Activated T-cell treated with anti-CD3 and anti-CD28 coated beads, Interleukin-2, amount 50 U/mL, for 4 hours (primary cell): ENCODE data around the gene IL15. TPM values are rescaled to one million over a fixed set of nuclear protein-coding genes. Genes with fewer than 3 reads are reported as not detected.

Source experiments
- ATAC-seq, 2 donors: fragments of 200-7000 bp; cut with Tn5 transposase; one replicate each; pipeline ENCODE4 v1.10.0; 2021
- DNase-seq: peaks from one replicate; pipeline ENCODE4 v3.0.0-alpha.2; 2020
- H3K27me3 Mint-ChIP-seq: one replicate; pipeline ENCODE4 v1.8.0; 2021; ENCODE audit warnings: low read depth, mixed read lengths
- H3K36me3 Mint-ChIP-seq: one replicate; pipeline ENCODE4 v1.8.0; 2022; ENCODE audit warnings: mixed read lengths; ENCODE audit not compliant: insufficient read depth
- H3K4me1 Mint-ChIP-seq: one replicate; pipeline ENCODE4 v1.8.0; 2021; ENCODE audit warnings: low read depth, mixed read lengths
- H3K4me3 Mint-ChIP-seq: one replicate; pipeline ENCODE4 v1.8.0; 2021; ENCODE audit warnings: mild to moderate bottlenecking, moderate library complexity, mixed read lengths
- H3K9me3 Mint-ChIP-seq: one replicate; pipeline ENCODE4 v1.8.0; 2021; ENCODE audit warnings: mixed read lengths
- total RNA-seq, 3 donors: library from RNA; stranded (reverse); gene quantifications; one replicate each; pipeline ENCODE4 v1.2.1, GENCODE V29; 2021

IL15 gene
- total RNA-seq, 3 donors from 2014 or later: 0.38 to 0.79 (median 0.47) TPM

DNA sequence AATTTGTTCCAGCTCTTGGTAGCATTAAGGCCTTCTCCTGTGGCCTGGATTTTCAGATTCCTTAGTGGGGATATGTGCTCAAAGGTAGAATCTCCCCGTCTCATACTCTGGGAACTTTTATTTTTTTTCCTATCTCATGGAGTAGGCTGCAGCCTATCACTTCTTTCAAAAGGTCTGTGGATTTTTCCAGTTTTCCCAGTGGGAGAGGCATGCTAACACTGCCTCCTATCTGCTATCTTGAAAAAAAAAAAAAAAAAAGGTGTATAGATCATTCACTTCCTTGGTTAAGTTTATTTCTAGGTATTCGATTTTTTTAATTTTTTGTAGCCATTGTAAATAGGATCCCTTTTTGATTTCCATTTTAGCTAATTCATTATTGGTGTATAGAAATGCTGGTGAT is 67.1 kb downstream of the IL15 start:
- H3K4me1 Mint-ChIP-seq: peaks cover 26% of the 10 kb centered on the region
- no peak for DNase-seq
- H3K4me3 Mint-ChIP-seq: no peak overlapping the region
- H3K9me3 Mint-ChIP-seq: peaks cover 12% of the 10 kb centered on the region
- H3K27me3 Mint-ChIP-seq: no peaks in the 10 kb centered on the region
- ATAC-seq: no peak
- peaks cover 6% of the 10 kb centered on the region for H3K36me3 Mint-ChIP-seq

DNA sequence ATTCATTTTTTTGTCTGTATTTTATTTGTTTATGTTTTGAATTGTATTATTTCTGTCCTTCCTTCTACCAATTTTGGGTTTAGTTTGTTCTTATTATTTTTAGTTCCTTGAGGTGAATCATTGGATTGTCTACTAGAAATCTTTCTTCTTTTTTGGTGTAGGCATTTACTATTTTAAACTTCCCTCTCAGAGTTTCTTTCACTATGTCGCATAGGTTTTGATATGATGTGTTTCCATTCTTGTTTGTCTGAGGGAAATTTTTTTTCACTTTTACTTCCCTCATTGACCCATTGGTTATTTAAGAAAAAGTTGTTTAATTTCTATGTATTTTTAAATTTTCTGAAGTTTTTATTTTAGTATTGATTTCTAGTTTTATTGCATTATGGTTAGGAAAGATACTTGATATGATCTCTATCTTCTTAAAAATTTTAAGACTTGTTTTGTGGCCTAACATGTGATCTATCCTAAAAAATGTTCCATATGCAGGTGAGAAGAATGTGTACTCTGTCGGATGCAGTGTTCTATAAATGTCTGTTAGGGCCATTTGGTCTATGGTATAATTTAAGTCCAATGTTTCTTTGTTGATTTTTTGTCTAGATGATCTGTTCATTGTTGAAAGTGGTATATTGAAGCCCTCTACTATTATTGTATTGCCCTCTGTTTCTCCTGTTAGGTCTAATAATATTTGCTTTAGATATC is 68.8 kb downstream of the IL15 start:
- H3K9me3 Mint-ChIP-seq: peaks cover 12% of the 10 kb centered on the region
- DNase-seq: no peak
- peaks cover 19% of the 10 kb centered on the region for H3K4me1 Mint-ChIP-seq
- H3K36me3 Mint-ChIP-seq: peaks cover 6% of the 10 kb centered on the region
- ATAC-seq: no peak
- no peaks in the 10 kb centered on the region for H3K27me3 Mint-ChIP-seq
- no peak overlapping the region for H3K4me3 Mint-ChIP-seq

DNA sequence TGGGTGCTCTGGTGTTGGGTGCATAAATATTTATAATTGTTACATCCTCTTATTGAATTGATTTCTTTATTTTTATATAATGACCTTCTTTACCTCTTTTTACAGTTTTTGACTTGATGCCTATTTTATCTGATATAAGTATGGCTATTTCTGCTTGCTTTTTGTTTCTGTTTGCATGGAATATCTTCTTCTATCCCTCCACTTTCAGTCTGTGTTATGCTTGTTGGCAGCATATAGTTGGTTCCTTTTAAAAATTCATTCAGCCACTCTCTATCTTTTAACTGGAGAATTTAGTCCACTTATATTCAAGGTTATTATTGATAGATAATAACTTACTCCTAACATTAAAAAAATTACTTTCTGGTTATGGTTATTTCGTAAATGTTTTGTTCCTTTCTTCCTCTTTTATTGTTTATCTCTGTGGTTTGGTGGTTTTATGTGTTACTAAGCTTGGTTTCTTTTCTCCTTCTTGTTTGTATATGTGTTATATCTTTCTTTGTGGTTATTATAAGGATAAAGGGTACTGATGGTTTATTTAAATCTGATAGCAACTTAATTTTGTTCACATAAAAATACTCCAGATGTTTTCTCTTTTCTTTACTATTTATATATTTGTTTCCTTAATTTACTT is 69.5 kb downstream of the IL15 start:
- Mint-ChIP-seq H3K4me1 (peaks cover 19% of the 10 kb centered on the region), H3K4me3 (no peak overlapping the region), H3K36me3 (peaks cover 6% of the 10 kb centered on the region), H3K9me3 (peaks cover 12% of the 10 kb centered on the region), H3K27me3 (no peaks in the 10 kb centered on the region)
- ATAC-seq: no peak
- DNase-seq: no peak

DNA sequence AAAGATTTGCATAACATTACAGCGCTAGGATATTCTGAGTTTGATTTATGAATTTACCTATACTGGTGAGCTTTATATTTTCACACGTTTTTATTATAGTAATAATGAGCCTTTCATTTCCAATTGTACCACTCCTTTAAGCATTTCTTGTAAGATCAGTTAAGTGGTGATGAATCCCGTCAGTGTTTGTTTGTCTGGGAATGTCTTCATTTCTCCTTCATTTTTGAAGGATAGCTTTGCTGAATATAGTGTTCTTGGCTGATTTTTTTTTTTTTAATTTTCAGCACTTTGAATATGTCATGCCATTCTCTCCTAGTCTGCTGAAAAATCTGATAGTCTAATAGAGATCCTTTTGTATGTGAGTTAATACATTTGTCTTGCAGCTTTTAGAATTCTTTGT is 70.1 kb downstream of the IL15 start:
- ATAC-seq (no peak), DNase-seq (no peak)
- H3K9me3 Mint-ChIP-seq: peaks cover 12% of the 10 kb centered on the region
- H3K27me3 Mint-ChIP-seq: no peaks in the 10 kb centered on the region
- H3K4me1 Mint-ChIP-seq: peaks cover 19% of the 10 kb centered on the region
- peaks cover 6% of the 10 kb centered on the region for H3K36me3 Mint-ChIP-seq
- no peak overlapping the region for H3K4me3 Mint-ChIP-seq

DNA sequence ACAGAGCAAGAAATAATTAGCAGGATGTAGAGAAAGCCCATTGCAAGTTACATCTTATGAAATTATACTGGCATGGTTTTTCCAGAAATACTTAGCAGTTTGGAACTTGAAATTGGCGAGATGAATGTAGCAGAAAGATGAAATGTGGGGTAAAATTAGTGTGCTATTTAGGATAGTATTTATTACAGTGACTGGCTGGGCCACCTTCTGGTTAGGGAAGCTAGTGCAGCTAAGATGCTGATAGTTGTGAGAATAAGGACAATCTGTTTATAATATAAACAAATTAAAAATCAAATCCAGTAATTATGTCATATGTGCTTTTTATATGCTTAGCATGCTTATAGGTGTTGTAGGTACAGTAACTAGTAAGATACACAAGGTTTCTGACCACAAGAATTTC is 74.8 kb downstream of the IL15 start:
- Mint-ChIP-seq H3K4me3 (no peak overlapping the region), H3K27me3 (no peaks in the 10 kb centered on the region), H3K9me3 (peaks cover 12% of the 10 kb centered on the region), H3K36me3 (peaks cover 4% of the 10 kb centered on the region), H3K4me1 (peaks cover 4% of the 10 kb centered on the region)
- ATAC-seq: no peak
- DNase-seq: no peak

DNA sequence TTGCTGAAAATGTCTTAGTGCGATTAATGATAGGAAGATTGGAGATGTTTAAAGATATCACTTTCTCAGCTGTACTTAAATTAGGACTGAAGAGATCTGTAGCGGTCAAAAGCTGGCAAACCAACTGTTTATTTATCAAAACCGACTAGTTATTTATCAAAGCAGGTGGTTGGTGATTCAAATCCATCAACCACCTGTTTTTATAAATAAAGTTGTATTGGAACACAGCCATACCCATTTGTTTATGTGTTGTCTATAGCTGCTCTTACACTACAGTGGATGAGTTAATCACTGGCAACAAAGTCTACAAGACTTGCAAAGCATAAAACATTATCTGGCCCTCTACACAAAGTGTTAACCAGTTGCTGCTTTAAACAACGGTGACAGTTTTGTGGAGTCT is 76.8 kb downstream of the IL15 start:
- peaks cover 10% of the 10 kb centered on the region for H3K36me3 Mint-ChIP-seq
- no peaks in the 10 kb centered on the region for H3K27me3 Mint-ChIP-seq
- H3K4me3 Mint-ChIP-seq: no peak overlapping the region
- H3K4me1 Mint-ChIP-seq: no peaks in the 10 kb centered on the region
- H3K9me3 Mint-ChIP-seq: peaks cover 8% of the 10 kb centered on the region
- no peak for ATAC-seq
- DNase-seq: no peak

DNA sequence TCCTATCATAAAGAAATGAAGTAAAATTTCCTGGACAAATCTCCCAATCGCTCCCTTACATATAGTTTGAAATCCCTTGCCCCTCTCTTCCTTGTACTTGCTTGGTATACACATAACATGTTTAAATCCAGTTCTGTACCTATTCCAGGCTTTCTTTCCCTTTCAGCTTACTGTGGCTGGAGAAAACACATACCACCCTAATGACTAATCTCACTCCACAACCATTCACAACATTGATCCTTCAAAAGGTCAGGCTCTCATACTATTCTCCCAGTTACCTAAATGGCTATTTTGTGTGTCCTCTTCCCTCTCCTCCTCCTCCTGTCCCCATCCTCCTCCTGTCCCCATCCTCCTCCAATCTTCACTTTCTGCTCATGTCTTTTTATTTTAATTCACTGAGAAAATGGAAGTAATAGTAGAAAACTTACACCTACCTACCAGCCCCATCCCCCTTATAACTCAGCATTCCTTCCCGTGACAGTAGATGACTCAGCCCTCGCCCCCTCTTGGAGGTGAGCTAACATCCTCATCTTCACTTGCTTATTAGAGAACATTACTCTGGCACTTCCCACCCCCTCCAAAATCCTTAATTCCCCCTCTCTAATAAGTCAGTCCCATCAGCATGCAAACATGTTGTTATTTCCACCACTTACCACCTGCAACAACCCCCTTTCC is 77.5 kb downstream of the IL15 start:
- Mint-ChIP-seq H3K36me3 (peaks cover 10% of the 10 kb centered on the region), H3K4me1 (no peaks in the 10 kb centered on the region), H3K4me3 (no peak overlapping the region), H3K9me3 (peaks cover 8% of the 10 kb centered on the region), H3K27me3 (no peaks in the 10 kb centered on the region)
- DNase-seq (no peak), ATAC-seq (no peak)

DNA sequence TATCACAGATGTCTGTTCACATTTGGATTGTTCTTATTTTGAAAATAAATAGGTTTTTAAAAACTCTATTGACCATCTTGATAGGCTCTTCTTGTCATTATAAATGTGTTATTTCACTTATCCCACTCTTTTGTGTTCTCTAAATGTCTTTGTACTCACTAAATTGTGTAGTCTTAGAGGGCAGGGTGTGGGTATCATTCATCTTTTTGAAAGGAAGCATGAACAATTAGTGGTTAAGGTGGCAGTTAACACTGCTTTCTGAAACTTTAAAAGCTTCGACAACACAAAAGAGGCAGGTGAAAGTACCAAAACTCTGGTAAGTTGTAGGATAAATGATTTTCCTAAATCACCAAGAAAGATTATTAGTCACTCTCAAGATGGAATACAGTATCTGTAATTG is 83.2 kb downstream of the IL15 start:
- H3K4me1 Mint-ChIP-seq: no peaks in the 10 kb centered on the region
- peaks cover 8% of the 10 kb centered on the region for H3K9me3 Mint-ChIP-seq
- peaks cover 22% of the 10 kb centered on the region for H3K36me3 Mint-ChIP-seq
- ATAC-seq: no peak
- no peak overlapping the region for H3K4me3 Mint-ChIP-seq
- no peak for DNase-seq
- H3K27me3 Mint-ChIP-seq: no peaks in the 10 kb centered on the region

DNA sequence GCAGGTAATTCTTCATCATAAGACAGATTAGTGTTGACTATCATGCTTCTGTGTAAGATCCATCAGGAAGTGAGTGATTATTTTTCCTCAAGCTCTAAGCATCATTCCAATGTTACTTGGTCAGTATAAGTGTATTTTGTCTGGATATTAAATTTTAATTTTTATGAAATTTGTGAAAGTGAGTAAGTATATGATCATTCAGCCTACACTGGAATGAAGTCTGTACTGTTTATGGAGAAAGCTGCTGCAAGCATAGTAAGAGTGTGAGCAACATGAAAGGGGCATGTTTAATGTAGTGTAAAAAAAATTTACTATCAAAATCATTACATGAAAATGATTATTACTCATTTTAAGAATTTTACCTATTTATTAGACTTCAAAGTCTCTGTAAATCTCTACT is 84.8 kb downstream of the IL15 start:
- Mint-ChIP-seq H3K4me1 (no peaks in the 10 kb centered on the region), H3K9me3 (peaks cover 8% of the 10 kb centered on the region), H3K4me3 (no peak overlapping the region), H3K27me3 (no peaks in the 10 kb centered on the region), H3K36me3 (peaks cover 20% of the 10 kb centered on the region)
- ATAC-seq (no peak), DNase-seq (no peak)

DNA sequence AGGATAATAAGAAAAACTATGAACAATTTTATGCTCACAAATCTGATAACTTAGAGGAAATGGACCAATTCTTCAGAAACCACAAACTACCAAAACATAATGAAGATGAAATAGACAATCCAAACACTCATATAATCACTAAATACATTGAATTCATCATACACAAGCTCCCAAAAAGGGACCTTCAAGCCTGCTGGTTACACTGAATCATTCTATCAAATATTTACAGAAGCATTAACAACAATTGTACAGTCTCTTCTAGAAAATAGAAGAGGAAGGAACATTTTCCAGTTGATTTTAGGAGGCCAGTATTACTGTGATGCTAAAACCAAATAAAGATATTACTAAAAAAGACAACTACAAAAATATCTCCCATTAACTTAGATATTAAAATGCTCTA is 88.3 kb downstream of the IL15 start:
- Mint-ChIP-seq H3K9me3 (no peaks in the 10 kb centered on the region), H3K4me1 (no peaks in the 10 kb centered on the region), H3K4me3 (no peak overlapping the region), H3K27me3 (no peaks in the 10 kb centered on the region), H3K36me3 (peaks cover 13% of the 10 kb centered on the region)
- ATAC-seq (no peak), DNase-seq (no peak)

DNA sequence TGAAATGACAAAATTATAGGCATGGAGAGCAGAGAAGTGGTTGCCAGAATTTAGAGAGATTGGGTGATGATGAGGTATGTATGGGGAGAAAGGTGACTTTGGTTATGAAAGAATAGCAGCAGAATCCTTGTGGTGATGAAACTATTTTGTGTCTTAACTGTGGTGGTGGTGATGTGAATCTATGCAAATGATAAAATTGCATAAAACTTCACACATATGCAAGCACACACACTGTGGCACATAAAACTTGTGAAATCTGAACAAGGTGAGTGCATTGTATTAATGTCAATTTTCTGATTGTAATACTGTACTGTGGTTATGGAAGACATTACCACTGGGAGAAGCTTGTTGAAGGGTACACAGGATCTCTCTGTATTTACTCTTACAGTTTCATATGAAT is 91.0 kb downstream of the IL15 start:
- no peaks in the 10 kb centered on the region for H3K4me1 Mint-ChIP-seq
- no peaks in the 10 kb centered on the region for H3K27me3 Mint-ChIP-seq
- no peak overlapping the region for H3K4me3 Mint-ChIP-seq
- DNase-seq: no peak
- peaks cover 17% of the 10 kb centered on the region for H3K36me3 Mint-ChIP-seq
- ATAC-seq: no peak
- no peaks in the 10 kb centered on the region for H3K9me3 Mint-ChIP-seq

DNA sequence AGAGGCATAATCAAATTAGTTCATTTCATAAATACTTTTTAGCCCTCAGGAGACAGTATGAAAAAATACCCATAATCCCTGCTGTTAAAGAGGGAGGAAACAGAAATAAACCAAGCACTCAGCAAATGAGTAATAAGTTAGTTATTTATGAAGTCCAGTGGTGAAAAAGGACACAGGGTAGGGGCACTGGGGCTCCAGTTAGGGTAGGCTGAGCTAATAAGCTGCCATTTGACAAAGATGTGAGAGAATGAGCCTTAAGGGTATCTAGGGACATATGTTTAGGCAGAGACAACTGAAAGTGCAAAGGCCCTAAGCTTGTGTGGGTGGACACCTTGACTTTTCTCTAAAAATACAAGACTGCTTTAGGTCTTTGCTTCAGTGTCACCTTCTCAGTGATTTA is 94.4 kb downstream of the IL15 start:
- Mint-ChIP-seq H3K36me3 (peaks cover 16% of the 10 kb centered on the region), H3K4me1 (no peaks in the 10 kb centered on the region)

DNA sequence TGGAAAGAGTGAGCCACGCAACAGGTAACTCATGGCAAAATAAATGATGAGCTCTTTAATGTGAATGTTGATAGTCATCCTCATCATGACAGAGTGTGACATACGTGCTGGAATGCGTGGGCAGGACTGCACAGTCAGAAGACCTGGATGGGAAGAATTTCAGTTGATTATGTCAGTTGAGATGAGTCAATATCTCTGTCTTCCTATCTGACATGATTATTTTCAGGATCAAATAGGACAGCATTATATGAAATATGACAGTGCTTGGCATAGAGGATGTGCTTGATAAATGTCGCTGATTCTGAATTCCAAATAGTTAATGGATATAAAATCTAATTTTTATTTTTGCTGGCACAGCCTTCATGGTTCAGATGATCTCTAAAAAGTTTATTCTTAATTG is 95.1 kb downstream of the IL15 start:
- Mint-ChIP-seq H3K36me3 (peaks cover 16% of the 10 kb centered on the region), H3K4me3 (no peak overlapping the region), H3K9me3 (no peaks in the 10 kb centered on the region), H3K4me1 (no peaks in the 10 kb centered on the region), H3K27me3 (no peaks in the 10 kb centered on the region)
- no peak for ATAC-seq
- no peak for DNase-seq

More for the DNA sequence above, 94.4 kb downstream of the IL15 start:
- H3K9me3 Mint-ChIP-seq: no peaks in the 10 kb centered on the region
- no peak overlapping the region for H3K4me3 Mint-ChIP-seq
- ATAC-seq (no peak), DNase-seq (no peak)
- no peaks in the 10 kb centered on the region for H3K27me3 Mint-ChIP-seq

DNA sequence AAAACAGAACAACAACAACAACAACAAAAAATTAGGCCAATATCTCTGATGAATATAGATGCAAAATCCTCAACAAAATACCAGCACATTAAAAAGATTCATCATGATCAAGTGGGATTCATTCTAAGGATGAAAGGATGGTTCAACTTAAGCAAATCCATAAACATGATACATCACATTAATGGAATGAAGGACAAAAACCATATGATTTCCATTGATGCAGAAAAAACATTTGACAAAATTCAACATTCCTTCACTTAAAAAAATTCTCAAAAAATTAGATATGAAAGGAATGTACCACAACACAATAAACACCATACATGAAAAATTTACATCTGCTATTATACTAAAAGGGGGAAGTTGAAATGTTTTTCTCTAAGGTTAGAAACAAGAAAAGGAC is 103.3 kb downstream of the IL15 start:
- no peak for ATAC-seq
- DNase-seq: no peak
- Mint-ChIP-seq H3K36me3 (no peaks in the 10 kb centered on the region), H3K27me3 (peaks cover 2% of the 10 kb centered on the region), H3K4me1 (no peaks in the 10 kb centered on the region), H3K4me3 (no peak overlapping the region), H3K9me3 (peaks cover 36% of the 10 kb centered on the region)

DNA sequence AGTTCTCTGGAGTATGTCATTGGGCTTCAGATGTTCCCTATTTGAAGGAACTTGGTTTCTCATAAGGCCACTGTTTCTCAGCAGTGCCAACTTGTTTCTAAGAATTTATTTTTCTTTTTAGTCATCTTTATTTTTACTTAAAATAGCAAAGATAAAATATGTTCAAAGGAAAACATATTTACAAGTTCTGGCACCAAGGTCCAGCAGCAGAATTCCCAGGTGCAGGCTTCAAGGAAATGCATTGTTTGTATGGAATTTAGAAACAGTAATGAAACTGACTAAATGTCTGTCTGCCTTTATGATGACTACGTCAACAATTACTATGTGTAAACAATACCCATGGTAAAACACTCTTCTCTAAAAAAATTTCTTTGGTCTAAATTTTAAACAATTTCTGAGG is 109.6 kb downstream of the IL15 start:
- H3K4me1 Mint-ChIP-seq: no peaks in the 10 kb centered on the region
- H3K27me3 Mint-ChIP-seq: peaks cover 4% of the 10 kb centered on the region
- DNase-seq (no peak), ATAC-seq (no peak)
- no peaks in the 10 kb centered on the region for H3K36me3 Mint-ChIP-seq
- peaks cover 9% of the 10 kb centered on the region for H3K9me3 Mint-ChIP-seq
- no peak overlapping the region for H3K4me3 Mint-ChIP-seq
